GM13976 (cell line): ENCODE results near the gene KCNN4.
"Not testable (repeated sequence)": the region's sequence is repeated elsewhere in the genome, so short reads cannot be mapped to it uniquely, and the experiment has no call there.

Experiments
- DNase-seq: peaks from one replicate; pipeline ENCODE4 v3.0.0; 2012; ENCODE audit warnings: low spot score
- CTCF ChIP-seq: IDR thresholded peaks from 2 replicates; pipeline ENCODE4 v1.5.1; 2012; ENCODE audit warnings: borderline replicate concordance, mild to moderate bottlenecking; ENCODE audit not compliant: insufficient read depth; ENCODE audit errors: extremely low read depth, missing control alignments, control extremely low read depth
- in situ Hi-C: fragments of 300-500 bp; cut with MboI; formaldehyde crosslinking; loops from one replicate; pipeline ENCODE4 v1.12.0; 2022; ENCODE audit warnings: low sequenced_read_pairs, mixed read lengths, inconsistent platforms; ENCODE audit not compliant: unreplicated experiment

KCNN4 gene

GRCh38 chr19:43806848-43807247, 26.1 kb upstream of the KCNN4 start:
- TF ChIP-seq CTCF: no peak
- no peak for DNase-seq
- in situ Hi-C loops: loop anchor here (5.0 kb wide), 1 partner anchor 70 kb away; no protein-coding TSS in a partner anchor

- in situ Hi-C loops: loop anchor here (5.0 kb wide), 1 partner anchor 69 kb away; no protein-coding TSS in a partner anchor
- DNase-seq: not testable (repeated sequence)
Observed at GRCh38 chr19:43806401-43806800, 25.6 kb upstream of the KCNN4 start.

- in situ Hi-C loops: no loop called here
- DNase-seq: no peak
- TF ChIP-seq CTCF: no peak
Observed at GRCh38 chr19:43804432-43804831, 23.7 kb upstream of the KCNN4 start.

- TF ChIP-seq CTCF: no peak
- in situ Hi-C loops: no loop called here
- no peak for DNase-seq
Observed at GRCh38 chr19:43802216-43802951, 21.6 kb upstream of the KCNN4 start, which contains the start of gene LYPD5. Gene LYPD5 (minus strand): TSS chr19:43802447. CDS start chr19:43802380, 67 bp downstream.

- in situ Hi-C loops: no loop called here
- DNase-seq: no peak
- no peak for TF ChIP-seq CTCF
Observed at GRCh38 chr19:43799502-43800142, 18.8 kb upstream of the KCNN4 start.

GRCh38 chr19:43798546-43799409, 18.0 kb upstream of the KCNN4 start:
- TF ChIP-seq CTCF: no peak
- peak; percentile 57 for DNase-seq
- in situ Hi-C loops: no loop called here
